Measurements from ENCODE around the gene P2RY2.

- TF ChIP-seq TAF1 (IDR thresholded peaks at IDR 0.05; ENCODE audit: borderline replicate concordance, insufficient read depth, low read length) (no peak), POLR2AphosphoS5 (IDR thresholded peaks at IDR 0.05; ENCODE audit: low read depth, low read length) (no peak), SIN3A (IDR thresholded peaks at IDR 0.05; ENCODE audit: borderline replicate concordance, insufficient read depth, low read length) (no peak), FOXP2 (optimal IDR thresholded peaks at IDR 0.05; ENCODE audit: borderline replicate concordance, extremely low read depth, extremely low read length, insufficient read depth) (no peak)
- TF ChIP-seq, protein P1, sequence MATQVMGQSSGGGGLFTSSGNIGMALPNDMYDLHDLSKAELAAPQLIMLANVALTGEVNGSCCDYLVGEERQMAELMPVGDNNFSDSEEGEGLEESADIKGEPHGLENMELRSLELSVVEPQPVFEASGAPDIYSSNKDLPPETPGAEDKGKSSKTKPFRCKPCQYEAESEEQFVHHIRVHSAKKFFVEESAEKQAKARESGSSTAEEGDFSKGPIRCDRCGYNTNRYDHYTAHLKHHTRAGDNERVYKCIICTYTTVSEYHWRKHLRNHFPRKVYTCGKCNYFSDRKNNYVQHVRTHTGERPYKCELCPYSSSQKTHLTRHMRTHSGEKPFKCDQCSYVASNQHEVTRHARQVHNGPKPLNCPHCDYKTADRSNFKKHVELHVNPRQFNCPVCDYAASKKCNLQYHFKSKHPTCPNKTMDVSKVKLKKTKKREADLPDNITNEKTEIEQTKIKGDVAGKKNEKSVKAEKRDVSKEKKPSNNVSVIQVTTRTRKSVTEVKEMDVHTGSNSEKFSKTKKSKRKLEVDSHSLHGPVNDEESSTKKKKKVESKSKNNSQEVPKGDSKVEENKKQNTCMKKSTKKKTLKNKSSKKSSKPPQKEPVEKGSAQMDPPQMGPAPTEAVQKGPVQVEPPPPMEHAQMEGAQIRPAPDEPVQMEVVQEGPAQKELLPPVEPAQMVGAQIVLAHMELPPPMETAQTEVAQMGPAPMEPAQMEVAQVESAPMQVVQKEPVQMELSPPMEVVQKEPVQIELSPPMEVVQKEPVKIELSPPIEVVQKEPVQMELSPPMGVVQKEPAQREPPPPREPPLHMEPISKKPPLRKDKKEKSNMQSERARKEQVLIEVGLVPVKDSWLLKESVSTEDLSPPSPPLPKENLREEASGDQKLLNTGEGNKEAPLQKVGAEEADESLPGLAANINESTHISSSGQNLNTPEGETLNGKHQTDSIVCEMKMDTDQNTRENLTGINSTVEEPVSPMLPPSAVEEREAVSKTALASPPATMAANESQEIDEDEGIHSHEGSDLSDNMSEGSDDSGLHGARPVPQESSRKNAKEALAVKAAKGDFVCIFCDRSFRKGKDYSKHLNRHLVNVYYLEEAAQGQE (IDR thresholded peaks at IDR 0.05; ENCODE audit: insufficient read depth in 1 of 2, low read depth in 2 of 2, low read length in 2 of 2), result no peak
Measured at GRCh38 chr11:73241300-73241699, 23.2 kb downstream of the P2RY2 start.
